Skeletal muscle satellite cell (primary cell): ENCODE data around the gene TRERF1.
"Not testable (repeated sequence)": the region's sequence is repeated elsewhere in the genome, so short reads cannot be mapped to it uniquely, and the experiment has no call there.

Experiments
- H3K27me3 ChIP-seq: 2 replicates; pipeline ENCODE4 v1.7.0; 2013; ENCODE audit warnings: low read length; ENCODE audit not compliant: control insufficient read depth, insufficient read depth
- H3K36me3 ChIP-seq: 2 replicates; pipeline ENCODE4 v1.7.0; 2013; ENCODE audit warnings: mild to moderate bottlenecking, control low read depth, low read length; ENCODE audit not compliant: insufficient read depth
- H3K4me1 ChIP-seq: 2 replicates; pipeline ENCODE4 v1.7.0; 2013; ENCODE audit warnings: low read length; ENCODE audit not compliant: control insufficient read depth, insufficient read depth
- H3K4me2 ChIP-seq: 2 replicates; pipeline ENCODE4 v1.7.0; 2013; ENCODE audit warnings: mild to moderate bottlenecking, low read length
- H3K4me3 ChIP-seq: 2 replicates; pipeline ENCODE4 v1.7.0; 2013; ENCODE audit warnings: low read length
- H3K9ac ChIP-seq: 2 replicates; pipeline ENCODE4 v1.7.0; 2013; ENCODE audit warnings: mild to moderate bottlenecking, low read depth, low read length, moderate library complexity
- H3K9me3 ChIP-seq: replicated peaks from 2 replicates; pipeline ENCODE4 v1.7.0; 2013; ENCODE audit warnings: mild to moderate bottlenecking, control low read depth, low read length

TRERF1 gene

GRCh38 chr6:42448391-42448790 lies 3.3 kb downstream of the TRERF1 start:
- Histone ChIP-seq H3K9ac (no peak overlapping the region), H3K9me3 (no peaks in the 10 kb centered on the region), H3K4me2 (no peak overlapping the region), H3K4me3 (no peak overlapping the region), H3K4me1 (peaks cover 11% of the 10 kb centered on the region), H3K27me3 (no peaks in the 10 kb centered on the region), H3K36me3 (no peaks in the 10 kb centered on the region)

- Histone ChIP-seq H3K36me3 (no peaks in the 10 kb centered on the region), H3K9me3 (no peaks in the 10 kb centered on the region), H3K4me3 (no peak overlapping the region), H3K27me3 (no peaks in the 10 kb centered on the region), H3K4me1 (peaks cover 8% of the 10 kb centered on the region), H3K4me2 (no peak overlapping the region), H3K9ac (no peak overlapping the region)
Observed at GRCh38 chr6:42446996-42447395, 4.7 kb downstream of the TRERF1 start.

GRCh38 chr6:42446370-42446769 lies 5.4 kb downstream of the TRERF1 start:
- Histone ChIP-seq H3K9me3 (no peaks in the 10 kb centered on the region), H3K4me2 (no peak overlapping the region), H3K4me1 (peaks cover 8% of the 10 kb centered on the region), H3K4me3 (no peak overlapping the region), H3K27me3 (no peaks in the 10 kb centered on the region), H3K9ac (no peak overlapping the region), H3K36me3 (no peaks in the 10 kb centered on the region)

GRCh38 chr6:42445955-42446354 lies 5.8 kb downstream of the TRERF1 start:
- not testable (repeated sequence) for H3K4me1 ChIP-seq, H3K9ac ChIP-seq, H3K9me3 ChIP-seq, H3K4me3 ChIP-seq, H3K4me2 ChIP-seq, H3K36me3 ChIP-seq, H3K27me3 ChIP-seq

- no peak overlapping the region for H3K4me2 ChIP-seq
- H3K36me3 ChIP-seq = no peaks in the 10 kb centered on the region
- no peak overlapping the region for H3K9ac ChIP-seq
- no peak overlapping the region for H3K4me3 ChIP-seq
- no peaks in the 10 kb centered on the region for H3K27me3 ChIP-seq
- no peaks in the 10 kb centered on the region for H3K9me3 ChIP-seq
- no peaks in the 10 kb centered on the region for H3K4me1 ChIP-seq
Observed at GRCh38 chr6:42443312-42444060, 8.2 kb downstream of the TRERF1 start.

GRCh38 chr6:42441697-42442081 lies 10.0 kb downstream of the TRERF1 start:
- H3K4me1 ChIP-seq = no peaks in the 10 kb centered on the region
- H3K9ac ChIP-seq = no peak overlapping the region
- H3K9me3 ChIP-seq = no peaks in the 10 kb centered on the region
- H3K27me3 ChIP-seq = no peaks in the 10 kb centered on the region
- H3K4me2 ChIP-seq = no peak overlapping the region
- H3K4me3 ChIP-seq = no peak overlapping the region
- H3K36me3 ChIP-seq = no peaks in the 10 kb centered on the region

- Histone ChIP-seq H3K4me3 (no peak overlapping the region), H3K9ac (no peak overlapping the region), H3K9me3 (no peaks in the 10 kb centered on the region), H3K4me1 (no peaks in the 10 kb centered on the region), H3K36me3 (no peaks in the 10 kb centered on the region), H3K4me2 (no peak overlapping the region), H3K27me3 (no peaks in the 10 kb centered on the region)
Observed at GRCh38 chr6:42440778-42441696, 10.7 kb downstream of the TRERF1 start.

- Histone ChIP-seq H3K9ac (no peak overlapping the region), H3K4me1 (no peaks in the 10 kb centered on the region), H3K27me3 (no peaks in the 10 kb centered on the region), H3K9me3 (no peaks in the 10 kb centered on the region), H3K4me2 (no peak overlapping the region), H3K36me3 (no peaks in the 10 kb centered on the region), H3K4me3 (no peak overlapping the region)
Observed at GRCh38 chr6:42440027-42440426, 11.7 kb downstream of the TRERF1 start.

- no peak overlapping the region for H3K4me3 ChIP-seq
- H3K27me3 ChIP-seq = no peaks in the 10 kb centered on the region
- H3K9ac ChIP-seq = no peak overlapping the region
- H3K4me1 ChIP-seq = no peaks in the 10 kb centered on the region
- H3K36me3 ChIP-seq = no peaks in the 10 kb centered on the region
- H3K9me3 ChIP-seq = peaks cover 7% of the 10 kb centered on the region
- no peak overlapping the region for H3K4me2 ChIP-seq
Observed at GRCh38 chr6:42436825-42437224, 14.9 kb downstream of the TRERF1 start.

- H3K36me3 ChIP-seq = no peaks in the 10 kb centered on the region
- H3K27me3 ChIP-seq = no peaks in the 10 kb centered on the region
- H3K4me2 ChIP-seq = no peak overlapping the region
- H3K4me3 ChIP-seq = no peak overlapping the region
- H3K9ac ChIP-seq = no peak overlapping the region
- peaks cover 7% of the 10 kb centered on the region for H3K9me3 ChIP-seq
- no peaks in the 10 kb centered on the region for H3K4me1 ChIP-seq
Observed at GRCh38 chr6:42434237-42434636, 17.5 kb downstream of the TRERF1 start.

GRCh38 chr6:42433409-42433808 lies 18.3 kb downstream of the TRERF1 start:
- Histone ChIP-seq H3K9ac (no peak overlapping the region), H3K36me3 (no peaks in the 10 kb centered on the region), H3K4me3 (no peak overlapping the region), H3K4me2 (no peak overlapping the region), H3K9me3 (peaks cover 7% of the 10 kb centered on the region), H3K4me1 (peaks cover 2% of the 10 kb centered on the region), H3K27me3 (no peaks in the 10 kb centered on the region)
